SK-N-SH (cell line): ENCODE measurements around the gene B4GALNT2. TPM values are rescaled to one million over a fixed set of nuclear protein-coding genes. Genes with fewer than 3 reads are reported as not detected.

Source experiments
- CTCF ChIA-PET: fragments of 300-600, 350-600 bp; formaldehyde crosslinking; extraction: SDS; loops from one replicate; lab custom pipeline; 2021; lab: Yijun Ruan, JAX
- POLR2A ChIA-PET: fragments of 350-600 bp; sonication (Branson Sonifier 250); formaldehyde crosslinking; extraction: SDS; loops from one replicate; lab custom pipeline; 2020; ENCODE audit warnings: antibody characterized with exemption, inconsistent platforms; lab: Yijun Ruan, JAX
- DNase-seq: peaks from one replicate; pipeline ENCODE4 v3.0.0; 2012
- H2AFZ ChIP-seq: fragments of 200-600 bp; sonication (generic); 2 replicates; pipeline ENCODE4 v1.8.1; 2016; ENCODE audit warnings: antibody characterized with exemption, mild to moderate bottlenecking, low read depth
- H3F3A ChIP-seq: fragments of 200-600 bp; sonication (generic); replicated peaks from 2 replicates; pipeline ENCODE3; 2016; ENCODE audit warnings: antibody characterized with exemption, mild to moderate bottlenecking; ENCODE audit not compliant: insufficient read depth
- H3K27ac ChIP-seq, 2 experiments: fragments of 200-500 bp in 1 of 2; fragments of 200-600 bp in 1 of 2; sonication (Bioruptor generic) in 1 of 2; sonication (generic), shearing (Covaris generic) in 1 of 2; 2 replicates each; pipeline versions ENCODE4 v1.5.1 to v1.6.1; 2014 to 2016; ENCODE audit warnings: low read depth in 2 of 2, inconsistent platforms in 1 of 2, low read length in 1 of 2, mild to moderate bottlenecking in 1 of 2, mixed read lengths in 1 of 2
- H3K27me3 ChIP-seq: fragments of 200-600 bp; sonication (generic), shearing (Covaris generic); 2 replicates; pipeline ENCODE4 v1.6.1; 2016; ENCODE audit warnings: mixed run types; ENCODE audit not compliant: insufficient read depth
- H3K36me3 ChIP-seq, 2 experiments: fragments of 200-500 bp in 1 of 2; fragments of 200-600 bp in 1 of 2; sonication (Bioruptor generic) in 1 of 2; sonication (generic) in 1 of 2; replicated peaks in 1 of 2; 2 replicates each; pipeline versions ENCODE3 to v1.5.1; 2014 to 2016; ENCODE audit warnings: low read length in 1 of 2, mild to moderate bottlenecking in 1 of 2; ENCODE audit not compliant: insufficient read depth in 2 of 2, control insufficient read depth in 1 of 2
- H3K4me1 ChIP-seq, 2 experiments: fragments of 200-500 bp in 1 of 2; fragments of 200-600 bp in 1 of 2; sonication (Bioruptor generic) in 1 of 2; sonication (generic), shearing (Covaris generic) in 1 of 2; 2 replicates each; pipeline versions ENCODE4 v1.5.1 to v1.6.1; 2014 to 2016; ENCODE audit warnings: low read depth in 1 of 2, low read length in 1 of 2, mixed run types in 1 of 2; ENCODE audit not compliant: insufficient read depth in 2 of 2, control insufficient read depth in 1 of 2
- H3K4me2 ChIP-seq: fragments of 200-600 bp; sonication (generic), shearing (Covaris generic); 2 replicates; pipeline ENCODE4 v1.6.1; 2017; ENCODE audit warnings: mixed run types
- H3K4me3 ChIP-seq, 2 experiments: fragments of 200-500 bp in 1 of 2; fragments of 200-600 bp in 1 of 2; sonication (Bioruptor generic) in 1 of 2; sonication (generic), shearing (Covaris generic) in 1 of 2; 2 replicates each; pipeline versions ENCODE4 v1.5.1 to v1.8.1; 2014 to 2016; ENCODE audit warnings: low read depth in 2 of 2, inconsistent platforms in 1 of 2, low read length in 1 of 2, mild to moderate bottlenecking in 1 of 2, mixed read lengths in 1 of 2, moderate library complexity in 1 of 2
- H3K79me2 ChIP-seq: fragments of 200-600 bp; sonication (generic); 2 replicates; pipeline ENCODE4 v1.8.1; 2017; ENCODE audit warnings: mild to moderate bottlenecking; ENCODE audit not compliant: insufficient read depth
- H3K9ac ChIP-seq: fragments of 200-600 bp; sonication (generic); 2 replicates; pipeline ENCODE4 v1.6.1; 2017; ENCODE audit warnings: mixed run types
- H3K9me2 ChIP-seq: fragments of 200-600 bp; sonication (generic); 2 replicates; pipeline ENCODE4 v1.6.1; 2017; ENCODE audit warnings: mixed run types
- H3K9me3 ChIP-seq: fragments of 200-600 bp; sonication (generic); 2 replicates; pipeline ENCODE4 v1.6.1; 2017; ENCODE audit warnings: mixed run types, mild to moderate bottlenecking, moderate library complexity
- H4K20me1 ChIP-seq: fragments of 200-600 bp; sonication (generic); 2 replicates; pipeline ENCODE4 v1.6.1; 2017; ENCODE audit warnings: mild to moderate bottlenecking, mixed run types; ENCODE audit not compliant: insufficient read depth
- EZH2phosphoT487 ChIP-seq: fragments of 200-600 bp; sonication (generic); IDR thresholded peaks from 2 replicates; pipeline ENCODE4 v1.6.1; 2017; ENCODE audit warnings: low read depth, mixed run types, mild to moderate bottlenecking, antibody characterized with exemption, moderate library complexity, borderline replicate concordance
- FOSL2 ChIP-seq: IDR thresholded peaks from 2 replicates; pipeline ENCODE4 v1.4.0; 2012; ENCODE audit warnings: low read depth, mild to moderate bottlenecking, moderate library complexity, borderline replicate concordance
- FOXJ3 ChIP-seq: sonication (generic); formaldehyde crosslinking; IDR thresholded peaks from 2 replicates; pipeline ENCODE4 v1.5.1; 2020; ENCODE audit warnings: mild to moderate bottlenecking, missing genetic modification reagents
- GABPA ChIP-seq: IDR thresholded peaks from 2 replicates; pipeline ENCODE4 v1.4.0; 2012; ENCODE audit warnings: low read depth, mild to moderate bottlenecking
- JUND ChIP-seq: IDR thresholded peaks from 2 replicates; pipeline ENCODE4 v1.4.0; 2012
- SIN3A ChIP-seq: IDR thresholded peaks from 2 replicates; pipeline ENCODE4 v1.6.1; 2012; ENCODE audit warnings: low read depth, mild to moderate bottlenecking, low read length, moderate library complexity, borderline replicate concordance
- TCF12 ChIP-seq: IDR thresholded peaks from 2 replicates; pipeline ENCODE4 v1.4.0; 2012
- WGBS: methylation state at CpG from one replicate; pipeline ENCODE4 v1.1.6; 2017; ENCODE audit warnings: low lambda C conversion rate; 5-methylcytosine and 5-hydroxymethylcytosine counted together
- polyA plus RNA-seq, 3 experiments: library from polyadenylated mRNA; depleted of rRNA; stranded (reverse); fragments of >200 nt; gene quantifications; 2 replicates each; pipeline ENCODE4 v1.2.3, GENCODE V29; 2012
- TF ChIP-seq, protein P1 (sequence below): IDR thresholded peaks from 2 replicates; pipeline ENCODE4 v1.6.1; 2012; ENCODE audit warnings: mild to moderate bottlenecking, low read depth, low read length, moderate library complexity
- TF ChIP-seq, protein P2 (sequence below): IDR thresholded peaks from 2 replicates; pipeline ENCODE4 v1.4.0; 2012; ENCODE audit warnings: low read depth, borderline replicate concordance
- TF ChIP-seq, protein P3 (sequence below): IDR thresholded peaks from 2 replicates; pipeline ENCODE4 v1.4.0; 2012; ENCODE audit warnings: low read depth
- TF ChIP-seq, protein P4 (sequence below): fragments of 150-350 bp; IDR thresholded peaks from 2 replicates; pipeline ENCODE4 v1.6.1; 2017; ENCODE audit warnings: antibody characterized with exemption, low read length, low read depth, borderline replicate concordance

Gene B4GALNT2
- polyA plus RNA-seq, 1 of the 3 experiments (the other 2 are of a cell fraction) = not detected

DNA sequence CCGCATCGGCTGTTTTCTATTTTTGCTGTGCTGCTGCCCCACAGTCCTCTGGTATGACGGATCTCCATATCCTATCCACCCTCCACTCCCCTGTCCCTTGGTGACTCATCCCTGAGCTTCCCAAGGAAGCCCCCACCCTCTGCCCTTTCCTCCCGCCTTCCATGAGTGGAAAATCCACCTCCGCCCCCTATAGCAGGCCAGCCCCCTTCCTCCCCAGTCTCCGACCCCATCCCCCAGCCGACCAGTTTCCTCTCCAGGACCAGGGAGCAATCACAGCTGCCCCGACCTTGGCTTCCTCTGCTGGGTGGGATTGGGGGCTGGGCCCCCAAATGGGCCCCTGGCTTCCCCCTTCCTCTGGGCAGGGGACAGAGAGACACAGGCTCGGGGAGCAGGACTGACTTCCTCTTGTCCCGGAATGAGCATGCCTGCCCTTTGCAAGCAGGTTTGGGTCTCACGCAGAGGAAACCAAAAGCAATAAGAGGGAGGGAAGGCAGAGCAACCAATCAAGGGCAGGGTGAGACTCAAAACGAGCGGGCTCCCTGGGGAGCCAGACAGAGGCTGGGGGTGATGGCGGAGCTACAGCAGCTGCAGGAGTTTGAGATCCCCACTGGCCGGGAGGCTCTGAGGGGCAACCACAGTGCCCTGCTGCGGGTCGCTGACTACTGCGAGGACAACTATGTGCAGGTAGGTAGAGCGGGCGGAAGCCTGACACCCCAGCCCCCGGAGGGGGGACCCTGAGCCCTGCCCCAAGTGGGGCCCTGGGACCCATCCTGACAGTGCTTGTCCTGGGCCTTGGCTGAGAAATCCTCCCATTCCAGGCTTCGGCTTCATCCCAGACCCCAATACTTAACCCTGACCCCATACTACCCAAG is 77.8 kb downstream of the B4GALNT2 start, which contains the start of the genes ABI3 and GNGT2:
Gene ABI3, plus strand, starts transcription at position 550 of the 872 bp plus-strand sequence. Its CDS starts 18 bp downstream, at position 568.
Gene GNGT2, minus strand, starts transcription at position 417 of the 872 bp plus-strand sequence. CDS start 3,152 bp downstream, outside the sequence.
- POLR2A ChIA-PET = no interaction called here
- no peaks in the 10 kb centered on the region for H3K9me2 ChIP-seq
- H3K27me3 ChIP-seq = no peaks in the 10 kb centered on the region
- peaks cover 10% of the 10 kb centered on the region for H3F3A ChIP-seq
- CTCF ChIA-PET = interaction anchor here (0.6 to 9.5 kb wide), 3 partner anchors 17 to 331 kb away, joined by 3 to 105 read pairs (median 32); partner anchors contain the start of gene PHOSPHO1
- peak within 1 kb of the TSS; percentile 22 to 40 for H3K4me3 ChIP-seq
- H3K36me3 ChIP-seq = no peaks in the 10 kb centered on the region
- no peaks in the 10 kb centered on the region for H4K20me1 ChIP-seq
- DNase-seq = peak; percentile 20
- H3K27ac ChIP-seq = no peak within 1 kb of the TSS; a peak in 1 of 4 replicates
- H3K4me2 ChIP-seq = peak within 1 kb of the TSS; percentile 71
- peak within 1 kb of the TSS; percentile 76 for H2AFZ ChIP-seq
- peak within 1 kb of the TSS; percentile 42; the same call in 1 of the 2 replicates for H3K9ac ChIP-seq
- no peaks in the 10 kb centered on the region for H3K79me2 ChIP-seq
- H3K9me3 ChIP-seq = no peaks in the 10 kb centered on the region
- no peak for TF ChIP-seq EZH2phosphoT487
- TF ChIP-seq, protein P1, sequence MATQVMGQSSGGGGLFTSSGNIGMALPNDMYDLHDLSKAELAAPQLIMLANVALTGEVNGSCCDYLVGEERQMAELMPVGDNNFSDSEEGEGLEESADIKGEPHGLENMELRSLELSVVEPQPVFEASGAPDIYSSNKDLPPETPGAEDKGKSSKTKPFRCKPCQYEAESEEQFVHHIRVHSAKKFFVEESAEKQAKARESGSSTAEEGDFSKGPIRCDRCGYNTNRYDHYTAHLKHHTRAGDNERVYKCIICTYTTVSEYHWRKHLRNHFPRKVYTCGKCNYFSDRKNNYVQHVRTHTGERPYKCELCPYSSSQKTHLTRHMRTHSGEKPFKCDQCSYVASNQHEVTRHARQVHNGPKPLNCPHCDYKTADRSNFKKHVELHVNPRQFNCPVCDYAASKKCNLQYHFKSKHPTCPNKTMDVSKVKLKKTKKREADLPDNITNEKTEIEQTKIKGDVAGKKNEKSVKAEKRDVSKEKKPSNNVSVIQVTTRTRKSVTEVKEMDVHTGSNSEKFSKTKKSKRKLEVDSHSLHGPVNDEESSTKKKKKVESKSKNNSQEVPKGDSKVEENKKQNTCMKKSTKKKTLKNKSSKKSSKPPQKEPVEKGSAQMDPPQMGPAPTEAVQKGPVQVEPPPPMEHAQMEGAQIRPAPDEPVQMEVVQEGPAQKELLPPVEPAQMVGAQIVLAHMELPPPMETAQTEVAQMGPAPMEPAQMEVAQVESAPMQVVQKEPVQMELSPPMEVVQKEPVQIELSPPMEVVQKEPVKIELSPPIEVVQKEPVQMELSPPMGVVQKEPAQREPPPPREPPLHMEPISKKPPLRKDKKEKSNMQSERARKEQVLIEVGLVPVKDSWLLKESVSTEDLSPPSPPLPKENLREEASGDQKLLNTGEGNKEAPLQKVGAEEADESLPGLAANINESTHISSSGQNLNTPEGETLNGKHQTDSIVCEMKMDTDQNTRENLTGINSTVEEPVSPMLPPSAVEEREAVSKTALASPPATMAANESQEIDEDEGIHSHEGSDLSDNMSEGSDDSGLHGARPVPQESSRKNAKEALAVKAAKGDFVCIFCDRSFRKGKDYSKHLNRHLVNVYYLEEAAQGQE = 0 out of 2 replicates have a peak, but pooled peaks have one; percentile 11
- TF ChIP-seq, protein P2, sequence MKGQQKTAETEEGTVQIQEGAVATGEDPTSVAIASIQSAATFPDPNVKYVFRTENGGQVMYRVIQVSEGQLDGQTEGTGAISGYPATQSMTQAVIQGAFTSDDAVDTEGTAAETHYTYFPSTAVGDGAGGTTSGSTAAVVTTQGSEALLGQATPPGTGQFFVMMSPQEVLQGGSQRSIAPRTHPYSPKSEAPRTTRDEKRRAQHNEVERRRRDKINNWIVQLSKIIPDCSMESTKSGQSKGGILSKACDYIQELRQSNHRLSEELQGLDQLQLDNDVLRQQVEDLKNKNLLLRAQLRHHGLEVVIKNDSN = no peak
- TF ChIP-seq, protein P3, sequence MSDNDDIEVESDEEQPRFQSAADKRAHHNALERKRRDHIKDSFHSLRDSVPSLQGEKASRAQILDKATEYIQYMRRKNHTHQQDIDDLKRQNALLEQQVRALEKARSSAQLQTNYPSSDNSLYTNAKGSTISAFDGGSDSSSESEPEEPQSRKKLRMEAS = peak; percentile 66; the same call in 1 of the 2 replicates
- TF ChIP-seq JUND = peak; percentile 64
- TF ChIP-seq FOXJ3 (CRISPR knock-in tag) = no peak
- TF ChIP-seq GABPA = 0 out of 2 replicates have a peak, but pooled peaks have one; percentile 32
- TF ChIP-seq SIN3A = no peak
- TF ChIP-seq TCF12 = 0 out of 2 replicates have a peak, but pooled peaks have one; percentile 21
- TF ChIP-seq, protein P4, sequence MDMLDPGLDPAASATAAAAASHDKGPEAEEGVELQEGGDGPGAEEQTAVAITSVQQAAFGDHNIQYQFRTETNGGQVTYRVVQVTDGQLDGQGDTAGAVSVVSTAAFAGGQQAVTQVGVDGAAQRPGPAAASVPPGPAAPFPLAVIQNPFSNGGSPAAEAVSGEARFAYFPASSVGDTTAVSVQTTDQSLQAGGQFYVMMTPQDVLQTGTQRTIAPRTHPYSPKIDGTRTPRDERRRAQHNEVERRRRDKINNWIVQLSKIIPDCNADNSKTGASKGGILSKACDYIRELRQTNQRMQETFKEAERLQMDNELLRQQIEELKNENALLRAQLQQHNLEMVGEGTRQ = no peak
- TF ChIP-seq FOSL2 = peak; percentile 85
- H3K4me1 ChIP-seq = peaks cover 0 to 20% of the 10 kb centered on the region in 2 experiments; a peak in 3 of 4 replicates
- 31% methylated on average over 21 of the region's 22 CpGs for WGBS
